HepG2 (cell line): ENCODE data around the gene RWDD4. TPM values are rescaled to one million over a fixed set of nuclear protein-coding genes. Genes with fewer than 3 reads are reported as not detected.

ENCODE experiments used
- CAMTA2 ChIP-seq: sonication (generic); formaldehyde crosslinking; IDR thresholded peaks from 2 replicates; pipeline ENCODE4 v1.4.0; 2020; ENCODE audit warnings: mild to moderate bottlenecking, missing genetic modification reagents, borderline replicate concordance
- CREB1 ChIP-seq, 2 experiments: fragments of 450-650 bp in 1 of 2; IDR thresholded peaks; 2 replicates each; pipeline ENCODE4 v1.6.1; 2016 to 2017; ENCODE audit warnings: control low read depth in 1 of 2, mild to moderate bottlenecking in 1 of 2, missing compliant biosample characterization in 1 of 2, missing genetic modification characterization in 1 of 2
- DMTF1 ChIP-seq: sonication (generic); formaldehyde crosslinking; IDR thresholded peaks from 2 replicates; pipeline ENCODE4 v1.4.0; 2020; ENCODE audit warnings: mild to moderate bottlenecking, missing genetic modification reagents
- GLMP ChIP-seq: sonication (generic); formaldehyde crosslinking; IDR thresholded peaks from 2 replicates; pipeline ENCODE4 v1.9.0; 2021; ENCODE audit warnings: missing genetic modification reagents, mild to moderate bottlenecking, borderline replicate concordance
- HNF1A ChIP-seq, 2 experiments: sonication (generic) in 1 of 2; formaldehyde crosslinking in 1 of 2; IDR thresholded peaks; 2 replicates each; pipeline versions ENCODE4 v1.4.0 to v1.6.1; 2016 to 2020; ENCODE audit warnings: borderline replicate concordance in 1 of 2, low read depth in 1 of 2, mild to moderate bottlenecking in 1 of 2, missing genetic modification reagents in 1 of 2
- HOXA5 ChIP-seq: sonication (generic); formaldehyde crosslinking; IDR thresholded peaks from 2 replicates; pipeline ENCODE4 v1.4.0; 2020; ENCODE audit warnings: missing genetic modification reagents
- IRF2 ChIP-seq: IDR thresholded peaks from 2 replicates; pipeline ENCODE4 v1.6.1; 2018; ENCODE audit warnings: missing genetic modification reagents, missing compliant biosample characterization
- MXD4 ChIP-seq: IDR thresholded peaks from 2 replicates; pipeline ENCODE4 v1.6.1; 2016; ENCODE audit warnings: mild to moderate bottlenecking, missing biosample characterization, missing genetic modification reagents
- NFE2L2 ChIP-seq: fragments of 150-350 bp; IDR thresholded peaks from 2 replicates; pipeline ENCODE4 v1.6.1; 2014; ENCODE audit warnings: low read length
- PAF1 ChIP-seq: IDR thresholded peaks from 2 replicates; pipeline ENCODE4 v1.6.1; 2016; ENCODE audit warnings: missing genetic modification reagents, missing compliant biosample characterization
- SALL1 ChIP-seq: sonication (generic); formaldehyde crosslinking; IDR thresholded peaks from 2 replicates; pipeline ENCODE4 v1.8.0; 2022; ENCODE audit warnings: mild to moderate bottlenecking, missing genetic modification reagents
- SNRNP70 ChIP-seq: fragments of 200-400 bp; formaldehyde crosslinking; IDR thresholded peaks from 2 replicates; pipeline ENCODE4 v1.6.1; 2017; ENCODE audit warnings: mild to moderate bottlenecking, low read depth, low read length, moderate library complexity
- TOPORS ChIP-seq: sonication (generic); formaldehyde crosslinking; IDR thresholded peaks from 2 replicates; pipeline ENCODE4 v1.8.0; 2023; ENCODE audit warnings: mild to moderate bottlenecking, missing genetic modification reagents
- U2AF2 ChIP-seq: fragments of 200-400 bp; formaldehyde crosslinking; IDR thresholded peaks from 2 replicates; pipeline ENCODE4 v1.6.1; 2017; ENCODE audit warnings: low read depth, mild to moderate bottlenecking, low read length
- ZNF839 ChIP-seq: sonication (generic); formaldehyde crosslinking; IDR thresholded peaks from 2 replicates; pipeline ENCODE4 v1.4.0; 2020; ENCODE audit warnings: missing genetic modification reagents, mild to moderate bottlenecking, borderline replicate concordance
- polyA plus RNA-seq, 8 experiments: library from polyadenylated mRNA; depleted of rRNA in 3 of 8; stranded (reverse) in 7 of 8; unstranded in 1 of 8; fragments of >200 nt; fragmentation: Illumina TruSeq in 4 of 8; extraction: Trizol in 4 of 8; gene quantifications; 2 replicates each; pipeline versions ENCODE4 v1.2.1 to v1.2.3, GENCODE V29; 2011 to 2016; ENCODE audit warnings: low read depth in 4 of 8, missing spikeins in 1 of 8, mixed read lengths in 1 of 8; ENCODE audit not compliant: insufficient read depth in 1 of 8
- total RNA-seq, 5 experiments: library from RNA; depleted of rRNA; stranded (reverse); fragments of >200 nt; fragmentation: Illumina TruSeq; extraction: Trizol; gene quantifications; 2 replicates each; pipeline ENCODE4 v1.2.3, GENCODE V29; 2016; ENCODE audit warnings: low read depth in 1 of 5
- TF ChIP-seq, protein P1 (sequence below): sonication (generic); formaldehyde crosslinking; IDR thresholded peaks from 2 replicates; pipeline ENCODE4 v1.8.1; 2022; ENCODE audit warnings: mild to moderate bottlenecking, missing genetic modification reagents
- TF ChIP-seq, protein P2 (sequence below): sonication (generic); formaldehyde crosslinking; IDR thresholded peaks from 2 replicates; pipeline ENCODE4 v1.4.0; 2020; ENCODE audit warnings: missing genetic modification reagents
- TF ChIP-seq, protein P3 (sequence below): sonication (generic); formaldehyde crosslinking; IDR thresholded peaks from 2 replicates; pipeline ENCODE4 v1.5.0; 2020; ENCODE audit warnings: missing genetic modification reagents, mild to moderate bottlenecking, borderline replicate concordance

The RWDD4 gene
- total and polyA plus RNA-seq, 2 of the 13 experiments (the other 11 are each of a cell fraction or from before 2014, with no cell fraction given) = 10.2 to 25.4 TPM

- no peak for TF ChIP-seq CAMTA2 (CRISPR knock-in tag)
- 0 out of 2 replicates have a peak, but pooled peaks have one; percentile 19 for TF ChIP-seq MXD4 (CRISPR knock-in tag)
- TF ChIP-seq U2AF2 = no peak
- no peak for TF ChIP-seq CREB1 (IDR thresholded peaks at IDR 0.05)
- TF ChIP-seq CREB1 (CRISPR knock-in tag; IDR thresholded peaks at IDR 0.05) = peak; percentile 79
- no peak for TF ChIP-seq HOXA5 (CRISPR knock-in tag)
- no peak for TF ChIP-seq NFE2L2
- peak; percentile 96 for TF ChIP-seq HNF1A (IDR thresholded peaks at IDR 0.05; ENCODE audit: low read depth)
- TF ChIP-seq HNF1A (CRISPR knock-in tag; IDR thresholded peaks at IDR 0.05; ENCODE audit: borderline replicate concordance) = peak; percentile 97
- TF ChIP-seq, protein P1, sequence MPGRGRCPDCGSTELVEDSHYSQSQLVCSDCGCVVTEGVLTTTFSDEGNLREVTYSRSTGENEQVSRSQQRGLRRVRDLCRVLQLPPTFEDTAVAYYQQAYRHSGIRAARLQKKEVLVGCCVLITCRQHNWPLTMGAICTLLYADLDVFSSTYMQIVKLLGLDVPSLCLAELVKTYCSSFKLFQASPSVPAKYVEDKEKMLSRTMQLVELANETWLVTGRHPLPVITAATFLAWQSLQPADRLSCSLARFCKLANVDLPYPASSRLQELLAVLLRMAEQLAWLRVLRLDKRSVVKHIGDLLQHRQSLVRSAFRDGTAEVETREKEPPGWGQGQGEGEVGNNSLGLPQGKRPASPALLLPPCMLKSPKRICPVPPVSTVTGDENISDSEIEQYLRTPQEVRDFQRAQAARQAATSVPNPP (CRISPR knock-in tag) = no peak
- no peak for TF ChIP-seq DMTF1 (CRISPR knock-in tag)
- TF ChIP-seq, protein P2, sequence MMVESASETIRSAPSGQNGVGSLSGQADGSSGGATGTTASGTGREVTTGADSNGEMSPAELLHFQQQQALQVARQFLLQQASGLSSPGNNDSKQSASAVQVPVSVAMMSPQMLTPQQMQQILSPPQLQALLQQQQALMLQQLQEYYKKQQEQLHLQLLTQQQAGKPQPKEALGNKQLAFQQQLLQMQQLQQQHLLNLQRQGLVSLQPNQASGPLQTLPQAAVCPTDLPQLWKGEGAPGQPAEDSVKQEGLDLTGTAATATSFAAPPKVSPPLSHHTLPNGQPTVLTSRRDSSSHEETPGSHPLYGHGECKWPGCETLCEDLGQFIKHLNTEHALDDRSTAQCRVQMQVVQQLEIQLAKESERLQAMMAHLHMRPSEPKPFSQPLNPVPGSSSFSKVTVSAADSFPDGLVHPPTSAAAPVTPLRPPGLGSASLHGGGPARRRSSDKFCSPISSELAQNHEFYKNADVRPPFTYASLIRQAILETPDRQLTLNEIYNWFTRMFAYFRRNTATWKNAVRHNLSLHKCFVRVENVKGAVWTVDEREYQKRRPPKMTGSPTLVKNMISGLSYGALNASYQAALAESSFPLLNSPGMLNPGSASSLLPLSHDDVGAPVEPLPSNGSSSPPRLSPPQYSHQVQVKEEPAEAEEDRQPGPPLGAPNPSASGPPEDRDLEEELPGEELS (CRISPR knock-in tag) = peak; percentile 96
- TF ChIP-seq, protein P3, sequence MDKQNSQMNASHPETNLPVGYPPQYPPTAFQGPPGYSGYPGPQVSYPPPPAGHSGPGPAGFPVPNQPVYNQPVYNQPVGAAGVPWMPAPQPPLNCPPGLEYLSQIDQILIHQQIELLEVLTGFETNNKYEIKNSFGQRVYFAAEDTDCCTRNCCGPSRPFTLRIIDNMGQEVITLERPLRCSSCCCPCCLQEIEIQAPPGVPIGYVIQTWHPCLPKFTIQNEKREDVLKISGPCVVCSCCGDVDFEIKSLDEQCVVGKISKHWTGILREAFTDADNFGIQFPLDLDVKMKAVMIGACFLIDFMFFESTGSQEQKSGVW (CRISPR knock-in tag) = no peak
- TF ChIP-seq SALL1 (CRISPR knock-in tag) = peak; percentile 19; the same call in 1 of the 2 replicates
- TF ChIP-seq SNRNP70 = no peak
- peak; percentile 65 for TF ChIP-seq IRF2 (CRISPR knock-in tag)
- TF ChIP-seq TOPORS (CRISPR knock-in tag) = 0 out of 2 replicates have a peak, but pooled peaks have one; percentile 68
- no peak for TF ChIP-seq GLMP (CRISPR knock-in tag)
- TF ChIP-seq PAF1 (CRISPR knock-in tag) = no peak
- no peak for TF ChIP-seq ZNF839 (CRISPR knock-in tag)
These were observed 40.3 kb downstream of the RWDD4 start (continued) for GRCh38 chr4:183618681-183619080.
